Left colon (tissue), 2 donors: Measurements from ENCODE around the gene BPIFB3. TPM values are rescaled to one million over a fixed set of nuclear protein-coding genes. Genes with fewer than 3 reads are reported as not detected.
"Not testable (repeated sequence)": the region's sequence is repeated elsewhere in the genome, so short reads cannot be mapped to it uniquely, and the experiment has no call there.

Experiments used
- ATAC-seq: fragments of 200-7000 bp; cut with Tn5 transposase; one replicate; pipeline ENCODE4 v1.9.1; 2020; ENCODE audit warnings: mild to moderate bottlenecking, moderate library complexity
- DNase-seq, 2 donors: peaks; one replicate each; pipeline ENCODE4 v3.0.0-alpha.2; 2020
- intact Hi-C, 2 donors: fragments of 100-400 bp; cut with DNase I in 1 of 2; cut with micrococcal nuclease in 1 of 2; formaldehyde crosslinking; loops; one replicate each; pipeline versions ENCODE4 v1.11.2 to v1.14.0; 2022; cut with DNase I, micrococcal nuclease
- total RNA-seq, 2 donors: library from RNA; stranded (reverse); fragmentation: NEBNext Ultra II Directional; extraction: Animal tissue kit (Norgen Biotek cat#: 25700); gene quantifications; one replicate each; pipeline ENCODE4 v1.2.1, GENCODE V29; 2021
- donor health status: DM: no; HTN: no; CAD: no.
- donor health status: DM: yes; HTN: yes; CAD: no.

The BPIFB3 gene
- total RNA-seq, 2 donors from 2014 or later: not detected

GRCh38 chr20:33103556-33103955 is 49.9 kb downstream of the BPIFB3 start:
- DNase-seq (no peak), ATAC-seq (no peak)
- intact Hi-C loops: no loop called here

GRCh38 chr20:33104336-33104735 is 50.6 kb downstream of the BPIFB3 start:
- intact Hi-C loops: no loop called here
- ATAC-seq (no peak), DNase-seq (no peak)

- intact Hi-C loops: no loop called here
- DNase-seq (no peak), ATAC-seq (no peak)
These were observed 51.7 kb downstream of the BPIFB3 start for GRCh38 chr20:33105316-33105924.

GRCh38 chr20:33106058-33106620 is 52.4 kb downstream of the BPIFB3 start:
- intact Hi-C loops, DNase-seq: not testable (repeated sequence)
- peak; percentile 26 for ATAC-seq

GRCh38 chr20:33108661-33109060 is 55.0 kb downstream of the BPIFB3 start:
- DNase-seq: no peak
- no peak for ATAC-seq
- intact Hi-C loops: no loop called here

- intact Hi-C loops: no loop called here
- ATAC-seq: no peak
- no peak for DNase-seq
These were observed 56.6 kb downstream of the BPIFB3 start for GRCh38 chr20:33110147-33110825.

GRCh38 chr20:33111306-33111705 is 57.6 kb downstream of the BPIFB3 start:
- no peak for DNase-seq
- no peak for ATAC-seq
- intact Hi-C loops: no loop called here

GRCh38 chr20:33112547-33113386 is 59.1 kb downstream of the BPIFB3 start:
- DNase-seq (no peak), ATAC-seq (no peak)
- intact Hi-C loops: no loop called here

- DNase-seq (no peak), ATAC-seq (no peak)
These were observed 59.7 kb downstream of the BPIFB3 start for GRCh38 chr20:33113387-33113908.

GRCh38 chr20:33115501-33115900 is 61.8 kb downstream of the BPIFB3 start:
- ATAC-seq, intact Hi-C loops: not testable (repeated sequence)

More at GRCh38 chr20:33113387-33113908, 59.7 kb downstream of the BPIFB3 start:
- intact Hi-C loops: no loop called here

GRCh38 chr20:33119725-33120720 is 66.3 kb downstream of the BPIFB3 start:
- intact Hi-C loops: no loop called here
- ATAC-seq (no peak), DNase-seq (no peak)

More at GRCh38 chr20:33115501-33115900, 61.8 kb downstream of the BPIFB3 start:
- not testable (repeated sequence) for DNase-seq

GRCh38 chr20:33120934-33121333 is 67.2 kb downstream of the BPIFB3 start:
- intact Hi-C loops: no loop called here
- ATAC-seq: no peak
- no peak for DNase-seq

GRCh38 chr20:33122297-33122696 is 68.6 kb downstream of the BPIFB3 start:
- intact Hi-C loops, DNase-seq, ATAC-seq: not testable (repeated sequence)

Other genes starting within 250 kb of the BPIFB3 start
- 10 to 100 TPM; 75.6 to 85.5 TPM for gene MAPRE1, start 233.9 kb upstream of the BPIFB3 start, total RNA-seq
- gene EFCAB8, start 195.0 kb upstream of the BPIFB3 start, total RNA-seq: under 1 TPM in 1 of 2 donors, not detected in 1; 0.11 TPM
- gene SUN5, start 49.5 kb upstream of the BPIFB3 start, total RNA-seq: not detected
- not detected for gene BPIFB2, start 46.2 kb upstream of the BPIFB3 start, total RNA-seq
- gene BPIFB6, start 22.3 kb upstream of the BPIFB3 start, total RNA-seq: not detected
- gene BPIFB4, start 25.7 kb downstream of the BPIFB3 start, total RNA-seq: not detected
- not detected for gene BPIFA2, start 114.3 kb downstream of the BPIFB3 start, total RNA-seq
- not detected for gene BPIFA3, start 163.4 kb downstream of the BPIFB3 start, total RNA-seq
- not detected for gene BPIFA1, start 182.1 kb downstream of the BPIFB3 start, total RNA-seq
- not detected for gene BPIFB1, start 229.3 kb downstream of the BPIFB3 start, total RNA-seq